ENCODE measurements around the gene ERC2. TPM values are rescaled to one million over a fixed set of nuclear protein-coding genes. Genes with fewer than 3 reads are reported as not detected.

The ERC2 gene
- total RNA-seq, 1 donor from 2014 or later, result not detected

DNA sequence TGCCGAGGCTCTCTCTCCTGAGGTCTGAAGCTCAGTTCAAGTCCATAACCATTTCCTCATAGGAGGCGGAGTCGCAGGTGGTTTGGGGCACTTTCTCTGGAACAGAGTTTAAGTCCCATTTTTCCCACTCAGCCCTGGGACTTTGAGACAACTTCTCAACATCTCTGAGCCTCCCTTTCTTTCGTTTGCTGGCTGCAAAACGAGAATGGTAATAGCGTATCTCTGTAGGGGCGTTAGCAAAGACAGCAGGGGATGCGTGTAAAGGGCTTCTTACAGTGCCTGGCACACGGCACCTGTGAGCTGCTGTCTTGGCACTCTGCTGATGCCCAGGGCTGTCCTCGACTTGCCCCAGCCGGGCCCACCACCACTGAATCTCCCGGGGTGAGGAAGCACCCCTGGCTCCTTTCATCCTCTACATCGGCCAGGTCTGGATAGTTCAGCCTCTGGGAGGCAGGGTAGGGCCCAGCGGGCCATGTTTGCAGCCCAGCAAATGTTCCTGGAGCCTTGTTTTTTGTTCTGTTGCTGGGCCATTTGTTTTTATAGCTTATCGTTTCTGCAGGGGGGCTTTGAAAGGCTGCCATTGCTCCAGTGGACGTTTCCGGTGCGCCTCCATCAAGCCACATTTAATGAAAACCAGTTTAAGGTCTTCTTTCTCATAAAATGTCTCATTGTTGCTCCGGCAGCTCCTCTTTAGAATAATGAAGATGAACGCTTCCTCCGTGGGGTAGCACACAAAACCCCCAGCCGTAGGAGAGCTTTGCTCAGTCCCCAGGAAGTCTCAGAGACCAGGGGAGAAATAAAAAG is 921.2 kb downstream of the ERC2 start:
- no peaks in the 10 kb centered on the region for H3K36me3 Mint-ChIP-seq (ENCODE audit: low read depth)

DNA sequence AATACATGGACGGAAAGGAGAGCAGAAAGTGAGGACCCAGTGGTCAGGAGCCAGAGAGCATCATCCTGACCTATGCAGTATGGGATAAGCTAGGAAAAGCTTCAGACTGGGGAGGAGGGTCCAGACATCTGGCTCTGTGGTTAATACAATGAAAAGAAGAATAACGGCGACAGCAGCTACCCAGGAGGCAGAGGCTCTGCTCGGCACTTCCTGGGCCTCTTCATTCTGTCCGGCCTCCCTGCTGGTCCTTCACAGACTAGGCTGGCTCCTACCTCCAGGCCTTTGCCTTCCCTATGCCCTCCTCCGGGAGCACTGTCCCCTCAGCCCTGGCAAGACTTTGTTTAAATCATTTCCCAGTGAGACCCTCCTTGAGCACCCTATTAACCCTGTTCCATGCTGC is 922.3 kb downstream of the ERC2 start:
- DNase-seq, result no peak
- intact Hi-C loops (cut with micrococcal nuclease), result no loop called here
- Mint-ChIP-seq H3K4me3 (no peak overlapping the region), H3K9me3 (no peaks in the 10 kb centered on the region), H3K27me3 (no peaks in the 10 kb centered on the region), H3K4me1 (no peaks in the 10 kb centered on the region), H3K36me3 (ENCODE audit: low read depth) (no peaks in the 10 kb centered on the region), H3K27ac (no peak overlapping the region)

More for the DNA sequence above, 921.2 kb downstream of the ERC2 start:
- no peaks in the 10 kb centered on the region for H3K9me3 Mint-ChIP-seq
- intact Hi-C loops (cut with micrococcal nuclease), result no loop called here
- H3K27me3 Mint-ChIP-seq, result no peaks in the 10 kb centered on the region
- no peaks in the 10 kb centered on the region for H3K4me1 Mint-ChIP-seq
- H3K4me3 Mint-ChIP-seq, result no peak overlapping the region
- no peak for DNase-seq
- no peak overlapping the region for H3K27ac Mint-ChIP-seq

DNA sequence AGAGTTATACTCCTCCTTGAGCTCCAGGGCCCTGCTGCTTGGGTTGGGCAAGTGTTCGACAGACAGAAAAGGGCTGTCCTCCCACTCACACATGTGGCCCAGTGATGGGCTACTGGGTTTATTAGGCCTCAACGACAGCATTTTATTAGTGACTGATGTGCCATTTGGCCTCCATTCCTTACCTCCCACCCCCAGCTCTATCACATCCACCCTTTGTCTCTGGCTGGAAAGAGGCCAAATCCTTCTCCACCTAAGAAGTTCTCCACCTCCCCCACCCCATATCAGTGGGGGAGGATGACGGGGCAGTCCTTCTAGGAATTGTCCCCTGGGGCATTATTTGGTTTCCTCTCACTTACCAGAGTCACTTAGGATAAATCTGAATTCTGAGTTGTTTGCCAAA is 924.0 kb downstream of the ERC2 start:
- Mint-ChIP-seq H3K4me1 (no peaks in the 10 kb centered on the region), H3K36me3 (ENCODE audit: low read depth) (no peaks in the 10 kb centered on the region), H3K27me3 (no peaks in the 10 kb centered on the region), H3K4me3 (no peak overlapping the region), H3K9me3 (no peaks in the 10 kb centered on the region), H3K27ac (no peak overlapping the region)
- intact Hi-C loops (cut with micrococcal nuclease), result no loop called here
- no peak for DNase-seq

GRCh38 chr3:55543181-55543614 is 925.1 kb downstream of the ERC2 start:
- H3K36me3 Mint-ChIP-seq (ENCODE audit: low read depth), result no peaks in the 10 kb centered on the region
- H3K4me1 Mint-ChIP-seq, result no peaks in the 10 kb centered on the region
- H3K27me3 Mint-ChIP-seq, result no peaks in the 10 kb centered on the region
- intact Hi-C loops (cut with micrococcal nuclease), result no loop called here
- no peak overlapping the region for H3K27ac Mint-ChIP-seq
- H3K4me3 Mint-ChIP-seq, result no peak overlapping the region
- no peaks in the 10 kb centered on the region for H3K9me3 Mint-ChIP-seq
- no peak for DNase-seq

DNA sequence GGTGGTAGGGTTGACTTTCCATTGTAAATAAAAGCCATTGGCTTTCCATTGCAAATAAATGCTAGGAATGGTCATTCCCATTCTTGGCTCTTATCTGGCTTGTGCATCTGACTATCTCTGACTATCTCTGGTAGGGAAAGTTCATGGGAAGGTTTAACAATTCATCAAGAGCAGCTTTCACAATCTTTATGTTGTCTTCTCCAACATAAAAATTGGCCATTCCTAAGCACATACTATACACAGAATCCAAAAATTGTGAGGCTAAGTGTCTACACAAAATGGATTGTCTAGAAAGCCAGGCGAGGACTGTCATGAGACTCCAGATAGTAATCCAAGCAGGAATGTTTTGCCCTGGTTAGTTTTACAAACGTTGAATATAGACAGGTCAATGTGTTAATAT is 926.8 kb downstream of the ERC2 start:
- intact Hi-C loops (cut with micrococcal nuclease), result no loop called here
- H3K27ac Mint-ChIP-seq, result no peak overlapping the region
- no peaks in the 10 kb centered on the region for H3K36me3 Mint-ChIP-seq (ENCODE audit: low read depth)

GRCh38 chr3:55541016-55541415 is 927.3 kb downstream of the ERC2 start:
- Mint-ChIP-seq H3K27me3 (no peaks in the 10 kb centered on the region), H3K4me3 (no peak overlapping the region)
- intact Hi-C loops (cut with micrococcal nuclease), result no loop called here

More for the DNA sequence above, 926.8 kb downstream of the ERC2 start:
- no peaks in the 10 kb centered on the region for H3K9me3 Mint-ChIP-seq
- DNase-seq, result no peak
- H3K4me1 Mint-ChIP-seq, result no peaks in the 10 kb centered on the region
- no peak overlapping the region for H3K4me3 Mint-ChIP-seq
- no peaks in the 10 kb centered on the region for H3K27me3 Mint-ChIP-seq

GRCh38 chr3:55540579-55540978 is 927.7 kb downstream of the ERC2 start:
- H3K4me3 Mint-ChIP-seq, result no peak overlapping the region
- no peaks in the 10 kb centered on the region for H3K36me3 Mint-ChIP-seq (ENCODE audit: low read depth)
- H3K4me1 Mint-ChIP-seq, result no peaks in the 10 kb centered on the region
- H3K27ac Mint-ChIP-seq, result no peak overlapping the region
- no peaks in the 10 kb centered on the region for H3K27me3 Mint-ChIP-seq
- DNase-seq, result no peak
- intact Hi-C loops (cut with micrococcal nuclease), result no loop called here
- no peaks in the 10 kb centered on the region for H3K9me3 Mint-ChIP-seq

More at GRCh38 chr3:55541016-55541415, 927.3 kb downstream of the ERC2 start:
- no peaks in the 10 kb centered on the region for H3K4me1 Mint-ChIP-seq
- no peaks in the 10 kb centered on the region for H3K9me3 Mint-ChIP-seq
- no peak for DNase-seq
- H3K36me3 Mint-ChIP-seq (ENCODE audit: low read depth), result no peaks in the 10 kb centered on the region
- H3K27ac Mint-ChIP-seq, result no peak overlapping the region

- Mint-ChIP-seq H3K36me3 (ENCODE audit: low read depth) (no peaks in the 10 kb centered on the region), H3K27me3 (no peaks in the 10 kb centered on the region), H3K4me1 (no peaks in the 10 kb centered on the region), H3K4me3 (no peak overlapping the region), H3K9me3 (no peaks in the 10 kb centered on the region), H3K27ac (no peak overlapping the region)
- no peak for DNase-seq
- intact Hi-C loops (cut with micrococcal nuclease), result no loop called here
Observed at GRCh38 chr3:55538158-55538557, 930.1 kb downstream of the ERC2 start.

DNA sequence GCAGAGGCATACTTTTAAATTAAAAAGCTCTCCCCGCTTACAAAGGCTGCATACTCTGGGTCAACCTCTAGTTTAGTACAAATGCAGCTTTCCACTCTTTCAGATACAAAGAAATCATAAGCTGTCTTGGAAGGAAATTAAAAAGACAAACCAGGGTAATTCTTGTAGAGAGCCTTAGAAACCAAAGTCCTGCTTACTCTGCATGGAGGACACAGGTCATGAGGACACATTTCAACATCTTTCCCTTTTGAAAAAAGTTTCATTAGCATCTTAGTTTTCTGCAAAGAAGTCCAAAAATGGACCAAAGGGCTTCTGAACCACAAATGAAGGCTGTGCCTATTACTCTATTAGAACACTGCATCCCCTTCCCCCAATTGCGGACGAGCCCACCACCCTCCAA is 930.7 kb downstream of the ERC2 start:
- Mint-ChIP-seq H3K4me3 (no peak overlapping the region), H3K9me3 (no peaks in the 10 kb centered on the region), H3K4me1 (no peaks in the 10 kb centered on the region), H3K27ac (no peak overlapping the region), H3K36me3 (ENCODE audit: low read depth) (no peaks in the 10 kb centered on the region), H3K27me3 (no peaks in the 10 kb centered on the region)
- intact Hi-C loops (cut with micrococcal nuclease), result no loop called here
- DNase-seq, result no peak

DNA sequence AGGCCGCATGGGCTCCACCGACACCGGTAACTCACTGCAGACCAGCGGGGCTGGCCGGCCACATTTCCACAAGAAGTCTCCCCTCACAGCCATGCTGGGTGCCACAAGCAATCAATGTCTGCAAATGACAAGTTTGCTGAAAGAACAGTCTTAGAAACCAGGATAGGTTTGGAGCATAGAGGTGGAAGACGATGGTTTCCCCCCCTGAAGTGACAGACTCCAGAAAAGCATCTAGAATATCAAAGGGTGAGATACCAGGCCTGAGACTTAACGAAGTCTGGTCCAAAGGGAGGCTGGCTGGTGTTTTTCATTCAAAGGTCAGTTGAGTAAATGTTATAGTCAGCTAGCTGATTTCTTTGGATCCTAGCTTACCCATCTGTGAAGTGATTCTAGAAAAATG is 931.1 kb downstream of the ERC2 start:
- no peaks in the 10 kb centered on the region for H3K4me1 Mint-ChIP-seq
- no peaks in the 10 kb centered on the region for H3K9me3 Mint-ChIP-seq
- H3K27ac Mint-ChIP-seq, result no peak overlapping the region
- no peak overlapping the region for H3K4me3 Mint-ChIP-seq
- no peaks in the 10 kb centered on the region for H3K27me3 Mint-ChIP-seq
- DNase-seq, result no peak
- intact Hi-C loops (cut with micrococcal nuclease), result no loop called here
- H3K36me3 Mint-ChIP-seq (ENCODE audit: low read depth), result no peaks in the 10 kb centered on the region

DNA sequence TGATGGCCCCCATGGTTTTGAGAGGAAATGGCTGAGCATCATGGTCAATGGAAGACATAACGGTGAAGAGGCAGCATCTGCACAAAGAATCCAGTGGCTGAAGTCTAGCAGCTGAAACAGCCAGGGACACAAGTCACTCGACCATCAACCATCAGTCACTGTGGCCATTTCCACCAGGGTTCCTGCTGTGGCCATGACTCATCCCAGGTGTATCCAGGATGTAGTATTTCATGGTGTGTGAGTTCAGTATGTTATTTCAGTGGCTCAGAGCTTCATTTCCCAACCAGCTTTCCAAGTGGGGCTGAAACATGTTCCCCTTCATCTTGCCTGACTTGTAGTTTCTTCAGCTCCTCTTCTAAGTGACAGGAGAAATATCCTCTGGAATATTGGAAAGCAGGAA is 933.4 kb downstream of the ERC2 start:
- Mint-ChIP-seq H3K27me3 (no peaks in the 10 kb centered on the region), H3K4me3 (no peak overlapping the region), H3K36me3 (ENCODE audit: low read depth) (no peaks in the 10 kb centered on the region), H3K27ac (no peak overlapping the region), H3K4me1 (no peaks in the 10 kb centered on the region), H3K9me3 (no peaks in the 10 kb centered on the region)
- DNase-seq, result no peak
- intact Hi-C loops (cut with micrococcal nuclease), result no loop called here

GRCh38 chr3:55532806-55533205 is 935.5 kb downstream of the ERC2 start:
- no peaks in the 10 kb centered on the region for H3K27me3 Mint-ChIP-seq
- H3K4me3 Mint-ChIP-seq, result no peak overlapping the region
- H3K27ac Mint-ChIP-seq, result no peak overlapping the region
- H3K9me3 Mint-ChIP-seq, result no peaks in the 10 kb centered on the region
- no peaks in the 10 kb centered on the region for H3K36me3 Mint-ChIP-seq (ENCODE audit: low read depth)
- intact Hi-C loops (cut with micrococcal nuclease), result no loop called here
- no peaks in the 10 kb centered on the region for H3K4me1 Mint-ChIP-seq
- DNase-seq, result no peak

- H3K9me3 Mint-ChIP-seq, result no peaks in the 10 kb centered on the region
- H3K4me1 Mint-ChIP-seq, result no peaks in the 10 kb centered on the region
- no peak for DNase-seq
- no peaks in the 10 kb centered on the region for H3K27me3 Mint-ChIP-seq
- intact Hi-C loops (cut with micrococcal nuclease), result no loop called here
- H3K36me3 Mint-ChIP-seq (ENCODE audit: low read depth), result no peaks in the 10 kb centered on the region
- H3K4me3 Mint-ChIP-seq, result no peak overlapping the region
- H3K27ac Mint-ChIP-seq, result no peak overlapping the region
Observed at GRCh38 chr3:55531321-55531720, 936.9 kb downstream of the ERC2 start.

DNA sequence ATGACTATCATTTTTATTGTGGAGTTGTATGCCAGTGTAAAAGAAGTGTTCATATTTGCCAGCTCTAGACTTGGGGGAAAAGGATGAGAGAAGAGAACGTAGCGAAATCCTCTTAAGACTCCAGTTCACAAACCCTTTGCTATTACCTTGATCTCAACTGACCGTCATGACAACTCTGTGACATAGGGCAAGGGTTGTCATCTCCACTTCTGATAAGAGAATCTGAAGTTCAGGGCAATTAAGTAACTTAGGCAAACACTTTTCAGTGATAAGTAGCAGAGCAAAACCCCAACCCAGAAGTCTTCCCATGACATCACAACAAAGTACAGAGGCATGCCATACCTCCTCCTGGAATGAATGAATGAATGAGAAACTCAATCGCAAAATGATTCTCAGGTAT is 940.9 kb downstream of the ERC2 start:
- Mint-ChIP-seq H3K36me3 (ENCODE audit: low read depth) (no peaks in the 10 kb centered on the region), H3K4me1 (no peaks in the 10 kb centered on the region), H3K27me3 (no peaks in the 10 kb centered on the region), H3K9me3 (no peaks in the 10 kb centered on the region), H3K27ac (no peak overlapping the region), H3K4me3 (no peak overlapping the region)
- intact Hi-C loops (cut with micrococcal nuclease), result no loop called here
- no peak for DNase-seq
